ENCODE data around the gene FHIT. TPM values are rescaled to one million over a fixed set of nuclear protein-coding genes. Genes with fewer than 3 reads are reported as not detected.
"Not testable (repeated sequence)": the region's sequence is repeated elsewhere in the genome, so short reads cannot be mapped to it uniquely, and the experiment has no call there.

FHIT gene
- total and polyA plus RNA-seq, 2 experiments from 2014 or later = 0.22 to 0.90 TPM

DNA sequence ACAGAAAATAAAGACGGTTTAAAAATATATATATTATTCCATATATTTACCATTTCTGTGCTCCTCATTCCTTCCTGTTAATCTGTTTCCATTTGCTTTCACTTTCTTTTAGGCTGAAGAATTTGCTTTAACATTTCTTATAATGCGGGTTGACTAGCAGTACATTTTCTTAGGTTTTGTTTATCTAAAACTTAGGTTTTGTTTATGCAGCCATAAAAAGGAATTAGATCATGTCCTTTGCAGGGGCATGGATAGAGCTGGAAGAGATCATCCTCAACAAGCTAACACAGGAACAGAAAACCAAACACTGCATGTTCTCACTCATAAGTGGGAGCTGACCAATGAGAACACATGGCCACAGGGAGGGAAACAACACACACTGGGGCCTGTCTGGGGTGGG lies 578.1 kb downstream of the FHIT start:
- Histone ChIP-seq H3K9me3 (ENCODE audit: low read depth) (no peaks in the 10 kb centered on the region), H3F3A (ENCODE audit: insufficient read depth) (no peaks in the 10 kb centered on the region), H4K20me1 (ENCODE audit: insufficient read depth) (no peaks in the 10 kb centered on the region), H2AFZ (no peak overlapping the region), H3K79me2 (ENCODE audit: insufficient read depth) (no peaks in the 10 kb centered on the region), H3K4me1 (ENCODE audit: insufficient read depth) (no peaks in the 10 kb centered on the region), H3K27ac (no peak overlapping the region), H3K9ac (no peak overlapping the region), H3K36me3 (ENCODE audit: low read depth) (no peaks in the 10 kb centered on the region), H3K4me2 (ENCODE audit: unreplicated experiment) (no peak overlapping the region), H3K9me2 (ENCODE audit: insufficient read depth) (no peaks in the 10 kb centered on the region), H3K27me3 (replicated peaks; ENCODE audit: insufficient read depth) (no peaks in the 10 kb centered on the region), H3K4me3 (no peak overlapping the region)
- in situ Hi-C loops (cut with MboI) = no loop called here
- no peak for DNase-seq
- TF ChIP-seq EZH2phosphoT487 (IDR thresholded peaks at IDR 0.05; ENCODE audit: insufficient read depth, low read depth) (no peak), EZH2 (IDR thresholded peaks at IDR 0.05; ENCODE audit: insufficient read depth, poor library complexity, severe bottlenecking) (no peak)
- 65% methylated on average over 2 of the region's 2 CpGs for WGBS, 2 experiments (ENCODE audit: low coverage in 1 of 2, low lambda C conversion rate in 2 of 2, missing lambda C conversion rate in 2 of 2)

- H3F3A ChIP-seq (ENCODE audit: insufficient read depth); H3K9ac ChIP-seq; in situ Hi-C loops (cut with MboI); H3K9me2 ChIP-seq (ENCODE audit: insufficient read depth); H3K9me3 ChIP-seq (ENCODE audit: low read depth); H3K4me3 ChIP-seq; DNase-seq; H3K4me2 ChIP-seq (ENCODE audit: unreplicated experiment); H3K27ac ChIP-seq; H3K27me3 ChIP-seq (replicated peaks; ENCODE audit: insufficient read depth); H2AFZ ChIP-seq; H3K36me3 ChIP-seq (ENCODE audit: low read depth); H3K4me1 ChIP-seq (ENCODE audit: insufficient read depth); H4K20me1 ChIP-seq (ENCODE audit: insufficient read depth); H3K79me2 ChIP-seq (ENCODE audit: insufficient read depth): not testable (repeated sequence)
- 58 to 64% methylated on average over 4 to 5 of the region's 5 CpGs for WGBS, 2 experiments (ENCODE audit: low coverage in 1 of 2, low lambda C conversion rate in 2 of 2, missing lambda C conversion rate in 2 of 2)
Measured at GRCh38 chr3:60672337-60672736, 578.9 kb downstream of the FHIT start.

DNA sequence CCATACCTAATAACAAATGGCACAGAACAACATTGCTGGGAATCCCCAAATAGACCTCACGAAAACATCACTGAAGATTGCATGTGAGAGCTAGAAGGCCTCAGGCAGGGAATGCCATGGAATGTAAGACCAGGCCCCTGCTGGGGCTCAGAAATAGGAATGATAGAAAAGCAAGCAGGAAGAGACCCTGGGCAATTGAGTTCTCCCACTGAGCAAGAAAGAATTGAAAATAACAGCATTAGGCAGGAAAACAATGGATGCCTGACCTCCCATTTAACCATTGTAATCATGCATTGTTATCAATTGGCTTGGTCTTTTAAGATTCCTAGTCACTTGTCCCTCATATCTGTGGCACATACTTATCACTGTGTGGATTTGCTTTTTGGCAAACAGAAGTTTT lies 581.6 kb downstream of the FHIT start:
- Histone ChIP-seq H3K4me3 (no peak overlapping the region), H3K36me3 (ENCODE audit: low read depth) (no peaks in the 10 kb centered on the region), H3K9me2 (ENCODE audit: insufficient read depth) (no peaks in the 10 kb centered on the region), H3K4me1 (ENCODE audit: insufficient read depth) (no peaks in the 10 kb centered on the region), H3K79me2 (ENCODE audit: insufficient read depth) (no peaks in the 10 kb centered on the region), H4K20me1 (ENCODE audit: insufficient read depth) (no peaks in the 10 kb centered on the region), H2AFZ (no peak overlapping the region), H3K9ac (no peak overlapping the region), H3K9me3 (ENCODE audit: low read depth) (no peaks in the 10 kb centered on the region), H3K27me3 (replicated peaks; ENCODE audit: insufficient read depth) (no peaks in the 10 kb centered on the region), H3F3A (ENCODE audit: insufficient read depth) (no peaks in the 10 kb centered on the region), H3K4me2 (ENCODE audit: unreplicated experiment) (no peak overlapping the region), H3K27ac (no peak overlapping the region)
- TF ChIP-seq EZH2 (IDR thresholded peaks at IDR 0.05; ENCODE audit: insufficient read depth, poor library complexity, severe bottlenecking) = no peak
- 58 to 83% methylated on average over 1 of the region's 1 CpG for WGBS, 2 experiments (ENCODE audit: low coverage in 1 of 2, low lambda C conversion rate in 2 of 2, missing lambda C conversion rate in 2 of 2)
- in situ Hi-C loops (cut with MboI) = no loop called here
- DNase-seq = no peak

- H3K27me3 ChIP-seq (replicated peaks; ENCODE audit: insufficient read depth) = no peaks in the 10 kb centered on the region
- in situ Hi-C loops (cut with MboI) = no loop called here
- WGBS, 2 experiments (ENCODE audit: low coverage in 1 of 2, low lambda C conversion rate in 2 of 2, missing lambda C conversion rate in 2 of 2) = 72 to 75% methylated on average over 2 of the region's 2 CpGs
- no peaks in the 10 kb centered on the region for H4K20me1 ChIP-seq (ENCODE audit: insufficient read depth)
- no peak overlapping the region for H3K27ac ChIP-seq
- no peak overlapping the region for H3K4me2 ChIP-seq (ENCODE audit: unreplicated experiment)
- DNase-seq = no peak
- H3K79me2 ChIP-seq (ENCODE audit: insufficient read depth) = no peaks in the 10 kb centered on the region
- H3K36me3 ChIP-seq (ENCODE audit: low read depth) = no peaks in the 10 kb centered on the region
- H2AFZ ChIP-seq = no peak overlapping the region
- H3K9me2 ChIP-seq (ENCODE audit: insufficient read depth) = peaks cover 2% of the 10 kb centered on the region; the same call in 1 of the 2 replicates
- TF ChIP-seq EZH2phosphoT487 (IDR thresholded peaks at IDR 0.05; ENCODE audit: insufficient read depth, low read depth) = no peak
- TF ChIP-seq EZH2 (IDR thresholded peaks at IDR 0.05; ENCODE audit: insufficient read depth, poor library complexity, severe bottlenecking) = no peak
- no peak overlapping the region for H3K9ac ChIP-seq
- no peaks in the 10 kb centered on the region for H3K4me1 ChIP-seq (ENCODE audit: insufficient read depth)
- H3K4me3 ChIP-seq = no peak overlapping the region
- H3K9me3 ChIP-seq (ENCODE audit: low read depth) = no peaks in the 10 kb centered on the region
- H3F3A ChIP-seq (ENCODE audit: insufficient read depth) = no peaks in the 10 kb centered on the region
Measured at GRCh38 chr3:60660026-60660425, 591.2 kb downstream of the FHIT start.

- H3K27me3 ChIP-seq (replicated peaks; ENCODE audit: insufficient read depth) = no peaks in the 10 kb centered on the region
- H3K9me3 ChIP-seq (ENCODE audit: low read depth) = no peaks in the 10 kb centered on the region
- no peak overlapping the region for H3K9ac ChIP-seq
- no peak overlapping the region for H3K27ac ChIP-seq
- H4K20me1 ChIP-seq (ENCODE audit: insufficient read depth) = no peaks in the 10 kb centered on the region
- 55 to 64% methylated on average over 1 of the region's 1 CpG for WGBS, 2 experiments (ENCODE audit: low coverage in 1 of 2, low lambda C conversion rate in 2 of 2, missing lambda C conversion rate in 2 of 2)
- H3K9me2 ChIP-seq (ENCODE audit: insufficient read depth) = peaks cover 2% of the 10 kb centered on the region; the same call in 1 of the 2 replicates
- no peak overlapping the region for H3K4me2 ChIP-seq (ENCODE audit: unreplicated experiment)
- in situ Hi-C loops (cut with MboI) = no loop called here
- no peak for DNase-seq
- H3K36me3 ChIP-seq (ENCODE audit: low read depth) = no peaks in the 10 kb centered on the region
- H3K4me1 ChIP-seq (ENCODE audit: insufficient read depth) = no peaks in the 10 kb centered on the region
- H3F3A ChIP-seq (ENCODE audit: insufficient read depth) = no peaks in the 10 kb centered on the region
- no peaks in the 10 kb centered on the region for H3K79me2 ChIP-seq (ENCODE audit: insufficient read depth)
- TF ChIP-seq EZH2 (IDR thresholded peaks at IDR 0.05; ENCODE audit: insufficient read depth, poor library complexity, severe bottlenecking) (no peak), EZH2phosphoT487 (IDR thresholded peaks at IDR 0.05; ENCODE audit: insufficient read depth, low read depth) (no peak)
- H3K4me3 ChIP-seq = no peak overlapping the region
- H2AFZ ChIP-seq = no peak overlapping the region
Measured at GRCh38 chr3:60659098-60659497, 592.2 kb downstream of the FHIT start.

Measured in GM23248 (cell line).